ENCODE results near the gene NPC1. TPM values are rescaled to one million over a fixed set of nuclear protein-coding genes. Genes with fewer than 3 reads are reported as not detected.

The NPC1 gene
- total and polyA plus RNA-seq, 12 donors, result 8.9 to 34.4 (median 13.3) TPM

- no peak for TF ChIP-seq CTCF (IDR thresholded peaks at IDR 0.05)
- Histone ChIP-seq H3K36me3 (no peaks in the 10 kb centered on the region), H3K4me1 (peaks cover 0 to 26% (median 5%) of the 10 kb centered on the region in 9 donors), H3K4me3 (no peak overlapping the region), H3K27ac (no peak overlapping the region), H3K9me3 (no peaks in the 10 kb centered on the region), H3K27me3 (peaks cover 0 to 12% (median 0%) of the 10 kb centered on the region in 7 donors)
- ATAC-seq, result no peak
- intact Hi-C loops (cut with DNase I), result loop anchor here in 1 of 10 donors (5.0 kb wide), 1 partner anchor 431 kb away; no protein-coding TSS in a partner anchor
- no peak for DNase-seq
- 48 to 72% methylated on average over 1 of the region's 1 CpG for WGBS, 2 donors
Measured at GRCh38 chr18:23591011-23591410, 4.7 kb upstream of the NPC1 start.

- ATAC-seq (no peak), DNase-seq (no peak)
- no peak overlapping the region for H3K27ac ChIP-seq
- 87 to 88% methylated on average over 11 of the region's 11 CpGs for WGBS, 2 donors
- peaks cover 0 to 38% (median 20%) of the 10 kb centered on the region in 9 donors for H3K4me1 ChIP-seq
- no peak overlapping the region for H3K4me3 ChIP-seq
- intact Hi-C loops (cut with DNase I), result loop anchor here in 7 of 10 donors (1.0 to 5.0 kb wide), 4 partner anchors 72 to 137 kb away; partner anchors contain the start of genes RMC1 (in 3 of the 7) and RIOK3 (in 1 of the 7)
- H3K36me3 ChIP-seq, result no peaks in the 10 kb centered on the region
- TF ChIP-seq CTCF (IDR thresholded peaks at IDR 0.05), result no peak
- H3K9me3 ChIP-seq, result no peaks in the 10 kb centered on the region
- peaks cover 0 to 12% (median 0%) of the 10 kb centered on the region in 7 donors for H3K27me3 ChIP-seq
Measured at GRCh38 chr18:23588836-23589560, 2.7 kb upstream of the NPC1 start.

- H3K36me3 ChIP-seq, result peaks cover 0 to 2% (median 0%) of the 10 kb centered on the region in 9 donors
- H3K27ac ChIP-seq, result peak overlapping the region; percentile 94 to 100 (median 98)
- peaks cover 0 to 41% (median 24%) of the 10 kb centered on the region in 9 donors for H3K4me1 ChIP-seq
- TF ChIP-seq CTCF (IDR thresholded peaks at IDR 0.05), result peak in 2 of 9 donors; percentile 7 to 25
- H3K9me3 ChIP-seq, result no peaks in the 10 kb centered on the region
- peaks cover 0 to 12% (median 0%) of the 10 kb centered on the region in 7 donors for H3K27me3 ChIP-seq
- intact Hi-C loops (cut with DNase I), result loop anchor here in 9 of 10 donors (1.0 to 5.0 kb wide), 6 partner anchors 70 to 135 kb away; partner anchors contain the start of genes RMC1 (in 3 of the 9) and RIOK3 (in 1 of the 9)
- WGBS, 2 donors, result 37 to 43% methylated on average over 7 of the region's 7 CpGs
- H3K4me3 ChIP-seq, result peak overlapping the region in 9 of 10 donors; percentile 77 to 96 (median 91)
- no peak for ATAC-seq
- DNase-seq, result no peak
Measured at GRCh38 chr18:23587220-23587642, 925 bp upstream of the NPC1 start.

- H3K9me3 ChIP-seq, result no peaks in the 10 kb centered on the region
- H3K27ac ChIP-seq, result peak overlapping the region; percentile 94 to 100 (median 98)
- TF ChIP-seq CTCF (IDR thresholded peaks at IDR 0.05), result no peak
- intact Hi-C loops (cut with DNase I), result loop anchor here in 9 of 10 donors (1.0 to 5.0 kb wide), 6 partner anchors 69 to 134 kb away; partner anchors contain the start of genes RMC1 (in 3 of the 9) and RIOK3 (in 1 of the 9)
- ATAC-seq (no peak), DNase-seq (no peak)
- 1 to 2% methylated on average over 14 of the region's 14 CpGs for WGBS, 2 donors
- H3K4me1 ChIP-seq, result peaks cover 0 to 53% (median 24%) of the 10 kb centered on the region in 9 donors
- peaks cover 0 to 8% (median 0%) of the 10 kb centered on the region in 9 donors for H3K36me3 ChIP-seq
- peak overlapping the region; percentile 77 to 97 (median 91) for H3K4me3 ChIP-seq
- peaks cover 0 to 12% (median 0%) of the 10 kb centered on the region in 7 donors for H3K27me3 ChIP-seq
Measured at GRCh38 chr18:23585897-23586248, 433 bp downstream of the NPC1 start.
